ACHN (cell line): ENCODE data around the gene XYLB.

ENCODE experiments used
- DNase-seq: peaks from one replicate; pipeline ENCODE4 v3.0.0-alpha.2; 2015
- in situ Hi-C: cut with HindIII; loops from 2 replicates; pipeline ENCODE4 v1.10.0; 2017; ENCODE audit warnings: low sequenced_read_pairs, low pct_ligation_motif_present, low pct_unique_long_range_greater_than_20kb

The XYLB gene

GRCh38 chr3:38460377-38461270, 114.0 kb downstream of the XYLB start:
- no peak for DNase-seq
- in situ Hi-C loops = no loop called here
